Breast epithelium (tissue), 4 donors: ENCODE measurements around the gene COL15A1. TPM values are rescaled to one million over a fixed set of nuclear protein-coding genes. Genes with fewer than 3 reads are reported as not detected.
A peak's percentile ranks its signal among the peaks of the same experiment; 100 is the strongest.
"Not testable (repeated sequence)": the region's sequence is repeated elsewhere in the genome, so short reads cannot be mapped to it uniquely, and the experiment has no call there.

Experiments
- DNase-seq, 2 donors: peaks; one replicate each; pipeline ENCODE4 v3.0.0-alpha.2; 2019; ENCODE audit warnings: low spot score in 2 of 2
- H3K27ac ChIP-seq, 2 donors: fragments of 200-600 bp; sonication (generic) in 1 of 2; one replicate each; pipeline ENCODE4 v1.5.1; 2016 to 2019; ENCODE audit warnings: mild to moderate bottlenecking in 1 of 2
- H3K27me3 ChIP-seq, 2 donors: fragments of 200-600 bp; sonication (generic) in 1 of 2; one replicate each; pipeline versions ENCODE4 v1.5.1 to v1.6.0; 2017 to 2019; ENCODE audit warnings: control low read depth in 1 of 2, mild to moderate bottlenecking in 1 of 2
- H3K36me3 ChIP-seq: fragments of 200-600 bp; one replicate; pipeline ENCODE4 v1.5.1; 2019
- H3K4me1 ChIP-seq, 2 donors: fragments of 200-600 bp; sonication (generic); one replicate each; pipeline ENCODE4 v1.5.1; 2016 to 2019; ENCODE audit warnings: control low read depth in 1 of 2
- H3K4me3 ChIP-seq, 3 donors: fragments of 200-600 bp; sonication (generic); 1 replicate in 2 of 3; 2 replicates in 1 of 3; pipeline ENCODE4 v1.5.1; 2016 to 2019; ENCODE audit warnings: mild to moderate bottlenecking in 3 of 3, moderate library complexity in 2 of 3
- H3K9me3 ChIP-seq, 2 donors: fragments of 200-600 bp; sonication (generic) in 1 of 2; one replicate each; pipeline ENCODE4 v1.5.1; 2016 to 2019; ENCODE audit warnings: control low read depth in 1 of 2
- POLR2A ChIP-seq: fragments of 450-650 bp; IDR thresholded peaks from one replicate; pipeline ENCODE4 v1.6.1; 2016; ENCODE audit warnings: antibody characterized with exemption, mild to moderate bottlenecking, moderate library complexity
- POLR2AphosphoS5 ChIP-seq, 3 donors: sonication (generic); formaldehyde crosslinking; IDR thresholded peaks; one replicate each; pipeline ENCODE4 v1.6.1; 2017; ENCODE audit warnings: antibody characterized with exemption in 3 of 3
- intact Hi-C: fragments of 100-400 bp; cut with DNase I; formaldehyde crosslinking; loops from one replicate; pipeline ENCODE4 v1.15.1; 2023; ENCODE audit warnings: low total_unique reads
- total RNA-seq, 3 donors: library from RNA; depleted of rRNA; stranded (reverse); fragments of >200 nt; gene quantifications; one replicate each; pipeline ENCODE4 v1.1.0, GENCODE V29; 2016
- TF ChIP-seq, protein P1 (sequence below), 3 donors: fragments of 450-650 bp; IDR thresholded peaks; one replicate each; pipeline ENCODE4 v1.5.1; 2016 to 2017; ENCODE audit warnings: antibody characterized with exemption in 3 of 3, mild to moderate bottlenecking in 3 of 3, moderate library complexity in 3 of 3

COL15A1 gene
- total RNA-seq, 3 donors from 2014 or later = 13.9 to 47.8 (median 32.4) TPM

DNA sequence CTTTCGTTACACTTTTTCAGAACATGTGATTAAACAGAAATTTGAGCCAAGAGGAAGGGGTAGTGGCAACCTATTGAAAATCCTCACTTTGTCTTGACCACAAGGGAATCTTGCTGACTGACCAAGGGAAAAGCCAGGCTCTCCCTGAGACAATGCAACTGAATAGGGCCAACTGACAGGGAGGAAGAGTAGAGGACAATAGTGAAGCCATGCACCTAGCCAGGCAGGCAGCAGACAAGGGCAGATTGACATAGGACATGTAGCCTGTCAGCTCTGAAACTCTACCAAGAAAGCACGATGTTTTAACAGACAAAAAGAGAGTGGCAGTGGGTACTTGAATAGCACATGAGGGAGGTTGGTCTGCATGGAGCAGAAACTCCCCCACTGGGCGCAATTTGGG is 152.7 kb downstream of the COL15A1 start:
- H3K27ac ChIP-seq = no peak overlapping the region
- TF ChIP-seq POLR2A (no peak), POLR2AphosphoS5 (IDR thresholded peaks at IDR 0.05) (no peak)

DNA sequence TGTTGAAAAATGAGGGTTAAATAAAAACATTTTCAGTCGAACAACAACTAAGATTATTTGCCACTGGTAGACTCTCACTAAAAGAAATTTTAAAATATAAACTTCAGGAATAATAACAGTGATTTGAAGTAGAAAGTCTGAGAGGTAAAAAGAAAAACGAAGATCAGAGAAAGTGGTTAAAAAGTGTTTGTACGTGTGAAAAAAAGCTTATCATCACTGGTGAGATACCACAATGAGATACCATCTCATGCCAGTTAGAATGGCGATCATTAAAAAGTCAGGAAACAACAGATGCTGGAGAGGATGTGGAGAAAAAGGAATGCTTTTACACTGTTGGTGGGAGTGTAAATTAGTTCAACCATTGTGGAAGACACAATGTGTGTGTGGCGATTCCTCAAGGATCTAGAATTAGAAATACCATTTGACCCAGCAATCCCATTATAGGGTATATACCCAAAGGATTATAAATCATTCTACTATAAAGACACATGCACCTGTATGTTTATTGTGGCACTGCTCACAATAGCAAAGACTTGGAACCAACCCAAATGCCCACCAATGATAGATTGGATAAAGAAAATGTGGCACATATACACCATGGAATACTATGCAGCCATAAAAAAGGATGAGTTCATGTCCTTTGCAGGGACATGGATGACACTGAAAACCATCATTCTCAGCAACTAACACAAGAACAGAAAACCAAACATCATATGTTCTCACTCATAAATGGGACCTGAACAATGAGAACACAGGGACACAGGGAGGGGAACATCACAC is 156.3 kb downstream of the COL15A1 start:
- H3K9me3 ChIP-seq, DNase-seq, H3K4me1 ChIP-seq, H3K36me3 ChIP-seq, H3K27me3 ChIP-seq, H3K27ac ChIP-seq, H3K4me3 ChIP-seq: not testable (repeated sequence)
- intact Hi-C loops = loop anchor here (5.0 to 10.0 kb wide), 2 partner anchors 625 to 1312 kb away; no protein-coding TSS in a partner anchor

More for the DNA sequence above, 152.7 kb downstream of the COL15A1 start:
- Histone ChIP-seq H3K4me1 (peaks cover 0 to 3% of the 10 kb centered on the region in 2 donors), H3K27me3 (no peaks in the 10 kb centered on the region), H3K9me3 (no peaks in the 10 kb centered on the region), H3K4me3 (no peak overlapping the region), H3K36me3 (no peaks in the 10 kb centered on the region)
- intact Hi-C loops = loop anchor here (5.0 to 10.0 kb wide), 2 partner anchors 628 to 1316 kb away; no protein-coding TSS in a partner anchor
- no peak for DNase-seq

DNA sequence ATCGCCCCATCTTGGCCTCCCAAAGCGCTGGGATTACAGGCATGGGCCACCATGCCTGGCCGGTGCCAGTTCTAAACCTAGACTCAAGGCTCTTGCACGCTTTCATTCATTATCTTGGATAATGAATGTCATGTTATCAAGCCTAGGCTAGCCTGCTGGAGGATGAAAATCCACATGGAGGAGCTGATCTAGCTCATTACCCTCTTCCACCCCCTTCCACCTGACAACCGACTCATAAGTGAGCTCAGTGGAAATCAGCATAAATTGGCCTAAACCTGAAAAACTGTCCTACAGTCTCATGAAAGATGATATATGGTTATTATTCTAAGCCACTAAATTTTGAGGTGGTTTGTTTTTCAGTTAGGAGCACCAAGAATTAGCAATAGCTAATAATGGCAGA is 157.6 kb downstream of the COL15A1 start:
- H3K9me3 ChIP-seq = no peaks in the 10 kb centered on the region
- no peaks in the 10 kb centered on the region for H3K27me3 ChIP-seq
- DNase-seq = no peak
- H3K36me3 ChIP-seq = no peaks in the 10 kb centered on the region
- intact Hi-C loops = no loop called here
- no peak for TF ChIP-seq POLR2AphosphoS5 (IDR thresholded peaks at IDR 0.05)
- TF ChIP-seq POLR2A = no peak
- TF ChIP-seq, protein P1, sequence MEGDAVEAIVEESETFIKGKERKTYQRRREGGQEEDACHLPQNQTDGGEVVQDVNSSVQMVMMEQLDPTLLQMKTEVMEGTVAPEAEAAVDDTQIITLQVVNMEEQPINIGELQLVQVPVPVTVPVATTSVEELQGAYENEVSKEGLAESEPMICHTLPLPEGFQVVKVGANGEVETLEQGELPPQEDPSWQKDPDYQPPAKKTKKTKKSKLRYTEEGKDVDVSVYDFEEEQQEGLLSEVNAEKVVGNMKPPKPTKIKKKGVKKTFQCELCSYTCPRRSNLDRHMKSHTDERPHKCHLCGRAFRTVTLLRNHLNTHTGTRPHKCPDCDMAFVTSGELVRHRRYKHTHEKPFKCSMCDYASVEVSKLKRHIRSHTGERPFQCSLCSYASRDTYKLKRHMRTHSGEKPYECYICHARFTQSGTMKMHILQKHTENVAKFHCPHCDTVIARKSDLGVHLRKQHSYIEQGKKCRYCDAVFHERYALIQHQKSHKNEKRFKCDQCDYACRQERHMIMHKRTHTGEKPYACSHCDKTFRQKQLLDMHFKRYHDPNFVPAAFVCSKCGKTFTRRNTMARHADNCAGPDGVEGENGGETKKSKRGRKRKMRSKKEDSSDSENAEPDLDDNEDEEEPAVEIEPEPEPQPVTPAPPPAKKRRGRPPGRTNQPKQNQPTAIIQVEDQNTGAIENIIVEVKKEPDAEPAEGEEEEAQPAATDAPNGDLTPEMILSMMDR (IDR thresholded peaks at IDR 0.05) = no peak
- no peak overlapping the region for H3K4me3 ChIP-seq
- no peak overlapping the region for H3K27ac ChIP-seq
- peaks cover 0 to 3% of the 10 kb centered on the region in 2 donors for H3K4me1 ChIP-seq

DNA sequence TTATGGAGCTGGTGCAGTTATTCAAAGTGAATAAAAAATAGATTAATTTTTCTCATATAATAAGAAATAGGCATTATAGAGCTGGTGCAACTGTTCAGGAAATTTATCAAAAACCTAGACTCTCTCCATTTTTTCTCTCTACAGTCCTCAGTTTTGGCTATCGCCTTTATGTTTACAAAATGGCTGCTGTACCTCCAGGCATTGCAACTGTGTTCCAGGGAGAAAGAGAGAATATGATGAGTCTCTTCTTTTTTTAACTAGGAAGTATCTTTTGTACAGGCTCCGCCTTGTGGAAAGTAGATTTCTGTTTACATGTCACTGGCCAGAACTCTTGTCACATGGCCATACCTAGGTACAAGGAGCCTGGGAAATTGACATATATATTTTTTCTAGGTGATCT is 158.1 kb downstream of the COL15A1 start:
- peaks cover 0 to 8% of the 10 kb centered on the region in 2 donors for H3K4me1 ChIP-seq
- no peaks in the 10 kb centered on the region for H3K36me3 ChIP-seq
- TF ChIP-seq, protein P1 (IDR thresholded peaks at IDR 0.05) = no peak
- TF ChIP-seq POLR2AphosphoS5 (IDR thresholded peaks at IDR 0.05) (no peak), POLR2A (no peak)
- H3K27me3 ChIP-seq = no peaks in the 10 kb centered on the region
- H3K27ac ChIP-seq = no peak overlapping the region
- no peak overlapping the region for H3K4me3 ChIP-seq
- H3K9me3 ChIP-seq = no peaks in the 10 kb centered on the region
- DNase-seq = no peak
- intact Hi-C loops = no loop called here

DNA sequence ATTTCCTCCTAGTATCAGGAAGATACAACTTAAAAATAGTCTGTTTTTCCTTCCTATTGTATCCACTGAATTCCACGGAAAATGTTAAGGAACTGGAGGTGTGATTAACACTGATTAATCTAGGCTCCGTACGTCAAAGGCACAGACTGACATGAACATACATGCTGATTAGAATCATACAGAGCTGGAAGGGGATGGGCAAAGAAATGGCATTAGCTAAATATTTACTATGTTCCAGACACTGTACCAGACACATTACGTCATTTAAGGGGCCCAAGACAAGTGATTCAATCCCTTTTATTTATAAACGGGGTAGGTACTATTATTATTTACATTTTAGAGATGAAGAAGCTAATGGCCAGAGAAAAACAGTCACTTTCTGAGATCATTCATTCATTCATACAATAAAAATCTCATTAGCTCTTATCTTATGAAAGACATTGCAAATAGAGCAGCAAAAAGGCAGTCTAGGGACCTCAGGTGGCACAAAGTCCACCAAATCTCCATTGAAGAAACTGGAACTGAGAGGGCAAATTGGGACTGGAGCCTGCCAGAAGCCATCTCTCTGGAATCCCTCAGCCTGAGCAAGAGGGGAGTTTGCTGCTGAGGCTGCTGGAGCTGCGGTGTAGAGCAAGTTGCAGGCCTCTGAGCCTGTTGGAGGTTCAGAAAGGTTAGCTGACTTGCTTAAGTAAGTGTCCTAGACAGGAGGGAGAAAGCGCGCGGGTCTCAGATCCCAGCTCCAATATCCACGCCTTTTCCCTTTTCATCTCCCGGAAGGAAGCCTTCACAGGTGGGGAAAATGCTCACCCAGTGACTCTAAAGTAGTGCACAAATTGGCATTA is 159.6 kb downstream of the COL15A1 start:
- no peak for DNase-seq
- Histone ChIP-seq H3K4me3 (peak overlapping the region in 2 of 3 donors; percentile 85 to 93), H3K9me3 (no peaks in the 10 kb centered on the region), H3K36me3 (no peaks in the 10 kb centered on the region), H3K4me1 (peaks cover 0 to 11% of the 10 kb centered on the region in 2 donors), H3K27me3 (no peaks in the 10 kb centered on the region), H3K27ac (peak overlapping the region; percentile 90 to 97)
- TF ChIP-seq POLR2A (no peak), POLR2AphosphoS5 (IDR thresholded peaks at IDR 0.05) (no peak)
- TF ChIP-seq, protein P1 (IDR thresholded peaks at IDR 0.05) = no peak
- intact Hi-C loops = no loop called here
